OCI-M2 (cell line): ENCODE measurements around the gene BLOC1S1.
"Not testable (repeated sequence)": the region's sequence is repeated elsewhere in the genome, so short reads cannot be mapped to it uniquely, and the experiment has no call there.

Experiments
- DNase-seq: peaks from one replicate; lab custom pipeline; 2025; ENCODE audit not compliant: unreplicated experiment; lab: John Stamatoyannopoulos, UW

BLOC1S1 gene

GRCh38 chr12:55743406-55744339, 27.8 kb downstream of the BLOC1S1 start:
- DNase-seq = no peak

- DNase-seq = no peak
Measured at GRCh38 chr12:55744340-55745030, 28.6 kb downstream of the BLOC1S1 start.

DNA sequence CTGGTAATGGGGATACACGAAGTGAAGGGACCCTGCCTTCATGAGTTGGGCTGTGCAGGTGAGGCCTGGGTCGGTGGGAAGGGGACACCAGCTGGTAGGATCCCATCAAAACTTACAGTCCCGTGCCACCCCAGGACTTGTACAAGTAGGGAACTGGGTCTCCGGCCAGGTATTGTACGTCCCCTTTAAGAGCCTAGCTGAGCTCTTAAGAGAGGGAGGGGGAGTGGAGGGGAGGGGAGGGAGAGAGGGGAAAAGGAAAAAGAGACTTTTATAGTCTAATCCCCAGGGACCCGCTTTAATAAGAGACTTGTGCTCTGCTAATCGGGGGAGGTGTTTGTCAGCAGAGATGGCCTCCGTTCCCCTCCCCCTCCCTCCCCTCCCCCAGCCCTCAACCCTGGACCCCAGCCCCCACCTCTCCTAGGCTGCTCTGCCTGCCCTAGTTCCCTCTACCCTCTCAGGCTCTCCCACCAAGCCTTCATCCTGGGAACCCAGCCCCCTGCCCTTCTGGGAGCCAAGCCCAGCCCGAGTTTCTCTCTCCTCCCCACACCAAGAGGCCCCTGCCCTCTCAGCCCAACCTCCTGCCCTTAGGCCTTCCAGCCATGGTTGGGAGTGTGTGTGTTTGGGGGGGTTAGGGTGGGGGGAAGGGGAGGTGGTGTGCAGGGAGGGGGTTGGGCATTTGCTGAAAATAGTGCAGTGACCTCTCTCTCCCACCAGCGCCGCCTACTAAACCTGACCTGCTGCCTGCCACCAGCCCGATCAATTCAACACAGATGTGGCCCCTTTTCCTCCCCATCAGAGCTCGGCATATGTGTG, 29.7 kb downstream of the BLOC1S1 start:
- DNase-seq = no peak

GRCh38 chr12:55746174-55746912, 30.5 kb downstream of the BLOC1S1 start:
- no peak for DNase-seq

- DNase-seq = no peak
Measured at GRCh38 chr12:55746913-55747231, 31.0 kb downstream of the BLOC1S1 start.

GRCh38 chr12:55748230-55748993, 32.6 kb downstream of the BLOC1S1 start:
- no peak for DNase-seq

GRCh38 chr12:55755246-55755645, 39.4 kb downstream of the BLOC1S1 start:
- DNase-seq = no peak

- no peak for DNase-seq
Measured at GRCh38 chr12:55757701-55758100, 41.9 kb downstream of the BLOC1S1 start.

DNA sequence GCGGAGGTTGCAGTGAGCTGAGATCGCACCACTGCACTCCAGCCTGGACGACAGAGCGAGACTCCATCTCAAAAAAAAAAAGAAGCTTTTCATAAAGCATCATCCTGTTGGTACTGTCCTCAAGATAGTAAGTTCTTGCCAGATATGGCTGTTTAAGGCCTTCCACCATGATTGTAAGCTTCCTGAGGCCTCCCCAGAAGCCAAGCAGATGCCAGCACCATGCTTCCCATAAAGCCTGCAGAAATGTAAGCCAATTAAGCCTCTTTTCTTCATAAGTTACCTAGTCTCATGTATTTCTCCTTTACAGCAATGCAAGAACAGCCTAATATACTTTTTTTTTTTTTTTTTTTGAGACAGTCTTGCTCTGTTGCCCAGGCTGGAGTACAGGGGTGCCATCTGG, 42.7 kb downstream of the BLOC1S1 start:
- DNase-seq = not testable (repeated sequence)

DNA sequence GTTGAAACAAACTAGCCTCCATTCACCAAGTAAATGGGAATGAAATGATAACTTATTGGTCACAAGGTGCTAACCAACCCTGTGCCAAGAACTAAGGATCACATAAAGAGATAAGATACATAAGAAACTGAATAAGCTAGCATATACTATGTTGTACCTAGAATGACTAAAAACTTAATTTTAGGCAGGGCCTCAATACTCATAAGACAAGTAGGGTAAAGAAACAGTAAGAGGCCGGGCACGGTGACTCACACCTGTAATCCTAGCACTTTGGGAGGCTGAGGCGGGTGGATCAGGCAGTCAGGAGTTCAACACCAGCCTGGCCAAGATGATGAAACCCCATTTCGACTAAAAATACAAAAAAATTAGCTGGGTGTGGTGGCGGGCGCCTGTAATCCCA, 44.8 kb downstream of the BLOC1S1 start:
- no peak for DNase-seq

DNA sequence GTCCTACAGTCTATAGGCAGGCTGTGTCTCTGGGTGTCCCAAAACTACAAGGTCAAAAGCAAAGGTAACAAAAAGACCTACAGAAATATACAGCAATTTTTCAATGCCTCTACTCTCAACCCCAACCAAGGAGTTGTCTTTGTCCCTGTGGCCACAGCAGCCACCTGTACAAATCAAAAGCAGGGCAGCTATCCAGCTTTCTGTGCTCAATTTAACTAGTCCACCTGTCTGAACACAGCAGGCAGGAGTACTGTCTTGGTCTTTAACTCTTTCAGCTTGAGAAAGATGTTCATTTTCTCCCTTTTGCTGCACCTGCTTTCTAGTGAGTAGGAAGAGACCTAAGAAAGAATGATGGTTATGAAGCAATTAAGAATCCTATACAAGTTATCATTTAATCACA, 46.8 kb downstream of the BLOC1S1 start:
- no peak for DNase-seq

GRCh38 chr12:55765736-55766290, 50.0 kb downstream of the BLOC1S1 start:
- DNase-seq = no peak

DNA sequence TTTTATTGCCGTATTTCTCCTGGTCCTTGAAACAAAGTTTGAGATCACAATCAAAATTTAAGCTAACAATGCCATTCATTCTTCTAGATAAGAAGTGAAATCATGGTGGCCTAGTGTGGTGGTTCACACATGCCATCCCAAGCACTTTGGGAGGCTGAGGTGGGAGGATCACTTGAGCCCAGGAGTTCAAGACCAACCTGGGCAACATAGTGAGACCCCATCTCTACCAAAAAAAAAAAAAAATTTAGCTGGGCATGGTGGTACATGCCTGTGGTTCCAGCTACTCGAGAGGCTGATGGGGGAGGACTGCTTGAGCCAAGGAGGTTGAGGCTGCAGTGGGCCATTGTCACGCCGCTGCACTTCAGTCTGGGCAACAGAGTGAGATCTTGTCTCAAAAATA, 51.3 kb downstream of the BLOC1S1 start:
- no peak for DNase-seq
